GM12878 (cell line): ENCODE data around the gene ELL2. TPM values are rescaled to one million over a fixed set of nuclear protein-coding genes. Genes with fewer than 3 reads are reported as not detected.

Source experiments
- ATAC-seq: fragments of 200-7000 bp; cut with Tn5 transposase; 3 replicates; pipeline ENCODE4 v1.9.1; 2020; ENCODE audit warnings: mild to moderate bottlenecking, moderate library complexity
- BruUV-seq: library from RNA; stranded (reverse); fragments of 400-500 nt; replicated peaks from 2 replicates; lab custom pipeline; 2021; lab: Mats Ljungman, UMichigan
- CTCF ChIA-PET: fragments of 300-600 bp; sonication (Branson Sonifier 250); formaldehyde crosslinking; extraction: SDS; loops from one replicate; lab custom pipeline; 2021; ENCODE audit warnings: inconsistent platforms; lab: Yijun Ruan, JAX
- POLR2A ChIA-PET: fragments of 350-600 bp; formaldehyde crosslinking; extraction: SDS; loops from one replicate; lab custom pipeline; 2021; ENCODE audit warnings: inconsistent platforms; lab: Charles Lee
- RAD21 ChIA-PET: fragments of 300-600 bp; sonication (Branson Sonifier 250); formaldehyde crosslinking; loops from one replicate; lab custom pipeline; 2023; ENCODE audit warnings: antibody characterized with exemption; ENCODE audit not compliant: unreplicated experiment; lab: Charles Lee
- SMC1A ChIA-PET: fragments of 300-600 bp; sonication (Branson Sonifier 250); formaldehyde crosslinking; loops from one replicate; lab custom pipeline; 2023; ENCODE audit not compliant: unreplicated experiment, uncharacterized antibody; lab: Charles Lee
- DNase-seq: peaks from one replicate; pipeline ENCODE4 v3.0.0-alpha.2; 2011; ENCODE audit warnings: low read depth, low spot score
- FAIRE-seq: peaks from 3 replicates; lab custom pipeline; 2011; peaks lifted over from hg19 to GRCh38; lab: Jason Lieb, UNC
- H2AFZ ChIP-seq: 2 replicates; pipeline ENCODE4 v1.6.0; 2011; ENCODE audit warnings: low read depth, low read length, control low read depth; ENCODE audit not compliant: control insufficient read depth
- H3K27ac ChIP-seq: 2 replicates; pipeline ENCODE4 v1.5.1; 2011; ENCODE audit warnings: control low read depth; ENCODE audit not compliant: control insufficient read depth, insufficient read depth
- H3K27me3 ChIP-seq, 2 experiments: replicated peaks in 1 of 2; 2 replicates each; pipeline versions ENCODE4 v1.6.0 to v1.6.1; 2011; ENCODE audit warnings: low read length in 1 of 2; ENCODE audit not compliant: control insufficient read depth in 2 of 2, insufficient read depth in 2 of 2
- H3K36me3 ChIP-seq, 2 experiments: 2 replicates each; pipeline ENCODE4 v1.5.1; 2011; ENCODE audit warnings: low read length in 1 of 2; ENCODE audit not compliant: control insufficient read depth in 2 of 2, insufficient read depth in 2 of 2
- H3K4me1 ChIP-seq: 2 replicates; pipeline ENCODE4 v1.6.1; 2011; ENCODE audit warnings: mild to moderate bottlenecking, low read length, moderate library complexity, mixed read lengths; ENCODE audit not compliant: control insufficient read depth, insufficient read depth
- H3K4me2 ChIP-seq: 2 replicates; pipeline ENCODE4 v1.6.0; 2011; ENCODE audit warnings: control low read depth; ENCODE audit not compliant: control insufficient read depth, insufficient read depth
- H3K4me3 ChIP-seq: fragments of 200-600 bp; sonication (generic); 2 replicates; pipeline ENCODE4 v1.5.1; 2016
- H3K79me2 ChIP-seq: 2 replicates; pipeline ENCODE4 v1.6.0; 2011; ENCODE audit warnings: low read length; ENCODE audit not compliant: control insufficient read depth, insufficient read depth
- H3K9ac ChIP-seq: 2 replicates; pipeline ENCODE4 v1.8.0; 2011; ENCODE audit warnings: low read length, control low read depth, mixed read lengths; ENCODE audit not compliant: control insufficient read depth, insufficient read depth
- H3K9me3 ChIP-seq: replicated peaks from 3 replicates; pipeline ENCODE4 v1.5.1; 2011; ENCODE audit warnings: mild to moderate bottlenecking, low read length; ENCODE audit not compliant: control insufficient read depth, insufficient read depth
- H4K20me1 ChIP-seq: 2 replicates; pipeline ENCODE4 v1.6.0; 2011; ENCODE audit not compliant: control insufficient read depth, insufficient read depth
- ATF7 ChIP-seq: fragments of 450-650 bp; IDR thresholded peaks from 2 replicates; pipeline ENCODE4 v1.6.1; 2016; ENCODE audit warnings: low read depth, mild to moderate bottlenecking
- BCL11A ChIP-seq: IDR thresholded peaks from 2 replicates; pipeline ENCODE4 v1.6.1; 2011; ENCODE audit warnings: low read depth, low read length
- CBFB ChIP-seq: IDR thresholded peaks from 2 replicates; pipeline ENCODE4 v1.6.1; 2016; ENCODE audit warnings: antibody characterized with exemption, low read depth
- CBX3 ChIP-seq: fragments of 200-600 bp; sonication (generic); IDR thresholded peaks from 2 replicates; pipeline ENCODE4 v1.6.1; 2016; ENCODE audit warnings: low read depth, borderline replicate concordance
- CHD2 ChIP-seq: IDR thresholded peaks from 2 replicates; pipeline ENCODE4 v1.6.1; 2011; ENCODE audit warnings: low read depth, low read length, improper control_type of control experiment, borderline replicate concordance
- CREB1 ChIP-seq: IDR thresholded peaks from 2 replicates; pipeline ENCODE4 v1.6.1; 2012; ENCODE audit warnings: low read depth, mild to moderate bottlenecking, inconsistent platforms
- CUX1 ChIP-seq: IDR thresholded peaks from 2 replicates; pipeline ENCODE4 v1.6.1; 2012; ENCODE audit warnings: improper control_type of control experiment, low read depth, low read length; ENCODE audit not compliant: insufficient replicate concordance
- EED ChIP-seq: sonication (generic); IDR thresholded peaks from 2 replicates; pipeline ENCODE4 v1.6.1; 2016; ENCODE audit warnings: antibody characterized with exemption, low read depth
- EP300 ChIP-seq, 2 experiments: fragments of 150-350 bp in 1 of 2; IDR thresholded peaks; 2 replicates each; pipeline ENCODE4 v1.6.1; 2011 to 2012; ENCODE audit warnings: low read depth in 2 of 2, low read length in 2 of 2, borderline replicate concordance in 1 of 2, improper control_type of control experiment in 1 of 2, inconsistent platforms in 1 of 2; ENCODE audit not compliant: control insufficient read depth in 1 of 2
- JUNB ChIP-seq: IDR thresholded peaks from 2 replicates; pipeline ENCODE4 v1.6.1; 2016; ENCODE audit warnings: antibody characterized with exemption, mild to moderate bottlenecking
- MEF2A ChIP-seq: IDR thresholded peaks from 2 replicates; pipeline ENCODE4 v1.6.1; 2011; ENCODE audit warnings: low read depth, mild to moderate bottlenecking, low read length, moderate library complexity; ENCODE audit not compliant: insufficient read depth
- PBX3 ChIP-seq: IDR thresholded peaks from 2 replicates; pipeline ENCODE4 v1.6.1; 2011; ENCODE audit warnings: mild to moderate bottlenecking, low read depth, low read length, moderate library complexity; ENCODE audit not compliant: insufficient replicate concordance
- POU2F2 ChIP-seq: IDR thresholded peaks from 3 replicates; pipeline ENCODE4 v1.6.1; 2011; ENCODE audit warnings: low read depth, mild to moderate bottlenecking, low read length, borderline replicate concordance
- RCOR1 ChIP-seq: conservative IDR thresholded peaks from 2 replicates; pipeline ENCODE4 v1.6.1; 2012; ENCODE audit warnings: low read depth, low read length, improper control_type of control experiment
- SPI1 ChIP-seq: IDR thresholded peaks from 2 replicates; pipeline ENCODE4 v1.6.1; 2011; ENCODE audit warnings: low read depth, mild to moderate bottlenecking, low read length, moderate library complexity, borderline replicate concordance; ENCODE audit not compliant: insufficient read depth
- WGBS: methylation state at CpG from one replicate; pipeline ENCODE4 v1.1.6; 2016; ENCODE audit warnings: low lambda C conversion rate; ENCODE audit not compliant: insufficient replicate concordance, insufficient coverage; ENCODE audit errors: missing lambda C conversion rate; 5-methylcytosine and 5-hydroxymethylcytosine counted together
- in situ Hi-C: fragments of 300-500 bp; cut with MboI; formaldehyde crosslinking; loops from 9 replicates; pipeline ENCODE4 v1.14.3; 2018; ENCODE audit warnings: mixed read lengths
- intact Hi-C: fragments of 100-400 bp; cut with micrococcal nuclease; formaldehyde crosslinking; loops from one replicate; pipeline ENCODE4 v1.14.2; 2022; ENCODE audit not compliant: unreplicated experiment
- polyA plus RNA-seq, 11 experiments: library from polyadenylated mRNA; depleted of rRNA in 4 of 11; unstranded in 6 of 11; stranded (reverse) in 5 of 11; fragments of >200 nt; fragmentation: Nextera tagmentation in 4 of 11; fragmentation: Illumina TruSeq in 1 of 11; extraction: Ambion mirVana in 4 of 11; extraction: Trizol in 1 of 11; gene quantifications; 1 replicate in 1 of 11; 2 replicates in 10 of 11; pipeline versions ENCODE4 v1.2.1 to v1.2.3, GENCODE V29; 2011 to 2016; ENCODE audit warnings: inconsistent platforms in 2 of 11, missing spikeins in 2 of 11, low read depth in 1 of 11
- total RNA-seq, 4 experiments: library from RNA; depleted of rRNA in 3 of 4; stranded (reverse); fragments of >200 nt in 3 of 4; fragmentation: Illumina TruSeq in 1 of 4; extraction: Trizol in 1 of 4; gene quantifications; 2 replicates each; pipeline versions ENCODE4 v1.2.1 to v1.2.3, GENCODE V29; 2013 to 2021

ELL2 gene
- total and polyA plus RNA-seq, 10 of the 15 experiments (the other 5 are each of a cell fraction or from before 2014, with no cell fraction given): 24.2 to 91.4 (median 57.4) TPM

GRCh38 chr5:95923918-95924544, 37.6 kb downstream of the ELL2 start:
- SMC1A ChIA-PET: interaction anchor here (0.6 to 5.4 kb wide), 26 partner anchors 8 to 516 kb away, joined by 3 to 62 read pairs (median 7); no protein-coding TSS in a partner anchor
- H3K4me2 ChIP-seq: peak overlapping the region; percentile 97
- DNase-seq (peak; percentile 60), FAIRE-seq (no peak), ATAC-seq (peak; percentile 66)
- no peak overlapping the region for H3K4me3 ChIP-seq
- no peaks in the 10 kb centered on the region; the same call in 2 of the 3 replicates for H3K9me3 ChIP-seq
- peaks cover 60% of the 10 kb centered on the region for H3K79me2 ChIP-seq
- POLR2A ChIA-PET: interaction anchor here (1.0 to 3.2 kb wide), 9 partner anchors 12 to 55 kb away, joined by 3 to 18 read pairs (median 4); no protein-coding TSS in a partner anchor
- no peak overlapping the region for H2AFZ ChIP-seq
- 4% methylated on average over 2 of the region's 2 CpGs for WGBS
- RAD21 ChIA-PET: interaction anchor here (0.6 to 5.3 kb wide), 21 partner anchors 8 to 411 kb away, joined by 3 to 42 read pairs (median 6); partner anchors contain the start of gene ELL2
- H3K9ac ChIP-seq: peak overlapping the region; percentile 37; the same call in 1 of the 2 replicates
- no peaks in the 10 kb centered on the region for H4K20me1 ChIP-seq
- in situ Hi-C loops (no loop called here), intact Hi-C loops (loop anchor here (2.0 to 10.0 kb wide), 2 partner anchors 53 to 511 kb away; partner anchors contain the start of gene PCSK1)
- peak overlapping the region; percentile 87 for H3K27ac ChIP-seq
- H3K36me3 ChIP-seq: peaks cover 0 to 4% of the 10 kb centered on the region in 2 experiments; a peak in 1 of 4 replicates
- CTCF ChIA-PET: interaction anchor here (0.7 to 4.8 kb wide), 16 partner anchors 8 to 516 kb away, joined by 3 to 54 read pairs (median 4); no protein-coding TSS in a partner anchor
- H3K4me1 ChIP-seq: peaks cover 54% of the 10 kb centered on the region
- BruUV-seq: no TSS peak
- H3K27me3 ChIP-seq: no peaks in the 10 kb centered on the region
- TF ChIP-seq RCOR1: 0 out of 2 replicates have a peak, but pooled peaks have one; percentile 36
- TF ChIP-seq BCL11A: peak; percentile 69
- peak; percentile 76 for TF ChIP-seq CBFB
- 0 out of 2 replicates have a peak, but pooled peaks have one; percentile 41 for TF ChIP-seq CREB1
- TF ChIP-seq CHD2: 0 out of 2 replicates have a peak, but pooled peaks have one; percentile 44
- TF ChIP-seq MEF2A: peak; percentile 80; the same call in 1 of the 2 replicates
- peak; percentile 66 to 67; a peak in 3 of 4 replicates for TF ChIP-seq EP300 (IDR thresholded peaks at IDR 0.05; ENCODE audit: borderline replicate concordance in 1 of 2, control insufficient read depth in 1 of 2, low read depth in 2 of 2, low read length in 2 of 2)
- TF ChIP-seq POU2F2: 0 out of 3 replicates have a peak, but pooled peaks have one; percentile 30
- no peak for TF ChIP-seq PBX3
- peak; percentile 75 for TF ChIP-seq EED
- peak; percentile 97 for TF ChIP-seq SPI1
- peak; percentile 63 for TF ChIP-seq CUX1
- peak; percentile 55; the same call in 1 of the 2 replicates for TF ChIP-seq JUNB
- TF ChIP-seq CBX3: no peak
- TF ChIP-seq ATF7: 0 out of 2 replicates have a peak, but pooled peaks have one; percentile 21
